Kidney (tissue), 14 donors: ENCODE measurements around the gene BPIFA3. TPM values are rescaled to one million over a fixed set of nuclear protein-coding genes. Genes with fewer than 3 reads are reported as not detected.

Experiments
- DNase-seq, 5 donors: peaks; one replicate each; pipeline ENCODE4 v3.0.0-alpha.2; 2013 to 2020
- FAIRE-seq: peaks from 2 replicates; lab custom pipeline; 2012; peaks lifted over from hg19 to GRCh38; lab: Jason Lieb, UNC
- H3K27ac ChIP-seq, 2 donors: one replicate each; pipeline ENCODE4 v1.7.0; 2013; ENCODE audit warnings: low read depth in 2 of 2, low read length in 2 of 2, inconsistent platforms in 1 of 2
- H3K27me3 ChIP-seq: one replicate; pipeline ENCODE4 v1.7.1; 2013; ENCODE audit warnings: low read length, inconsistent platforms; ENCODE audit not compliant: control insufficient read depth, insufficient read depth
- H3K36me3 ChIP-seq, 3 donors: one replicate each; pipeline versions ENCODE4 v1.7.0 to v1.7.1; 2013; ENCODE audit warnings: low read length in 3 of 3, control low read depth in 1 of 3, inconsistent platforms in 1 of 3; ENCODE audit not compliant: insufficient read depth in 3 of 3, control insufficient read depth in 2 of 3
- H3K4me1 ChIP-seq, 3 donors: one replicate each; pipeline versions ENCODE4 v1.7.0 to v1.7.1; 2013; ENCODE audit warnings: low read length in 3 of 3, inconsistent platforms in 1 of 3, low read depth in 1 of 3; ENCODE audit not compliant: control insufficient read depth in 2 of 3, insufficient read depth in 2 of 3
- H3K4me3 ChIP-seq, 3 donors: one replicate each; pipeline versions ENCODE4 v1.7.0 to v1.8.1; 2013; ENCODE audit warnings: low read length in 3 of 3, control low read depth in 1 of 3, inconsistent platforms in 1 of 3
- H3K9ac ChIP-seq, 3 donors: one replicate each; pipeline versions ENCODE4 v1.7.0 to v1.7.1; 2013; ENCODE audit warnings: low read length in 3 of 3, control low read depth in 1 of 3, inconsistent platforms in 1 of 3
- H3K9me3 ChIP-seq, 3 donors: one replicate each; pipeline versions ENCODE4 v1.7.0 to v1.7.1; 2013; ENCODE audit warnings: low read length in 3 of 3, control low read depth in 1 of 3, inconsistent platforms in 1 of 3; ENCODE audit not compliant: control insufficient read depth in 2 of 3, insufficient read depth in 1 of 3
- CTCF ChIP-seq: IDR thresholded peaks from 3 replicates; pipeline ENCODE4 v1.5.1; 2012; ENCODE audit warnings: mild to moderate bottlenecking, moderate library complexity, borderline replicate concordance; ENCODE audit not compliant: insufficient read depth; ENCODE audit errors: extremely low read depth
- intact Hi-C: fragments of 100-400 bp; cut with DNase I; formaldehyde crosslinking; loops from one replicate; pipeline ENCODE4 v1.11.1; 2022
- polyA plus RNA-seq: library from polyadenylated mRNA; stranded (reverse); fragments of 350-450 nt; fragmentation: Illumina TruSeq; extraction: RNeasy Lipid Tissue Mini Kit (QIAGEN cat#74804); gene quantifications from one replicate; pipeline ENCODE4 v1.2.3, GENCODE V29; 2014; ENCODE audit warnings: low read depth, low replicate concordance; ENCODE audit not compliant: insufficient read depth
- total RNA-seq: library from RNA; stranded (reverse); fragmentation: NEBNext Ultra II Directional; extraction: Animal tissue kit (Norgen Biotek cat#: 25700); gene quantifications from one replicate; pipeline ENCODE4 v1.2.1, GENCODE V29; 2021
- donor health status: control.
- donor health status: control.
- donor health status: control.
- donor health status: control.
- donor health status: control.
- donor health status: DM: yes; HTN: yes; CAD: no.
- donor health status: Normal renal cell carcinoma (clear cell type).

BPIFA3 gene
- total and polyA plus RNA-seq, 2 donors from 2014 or later = not detected

- no peaks in the 10 kb centered on the region for H3K9me3 ChIP-seq
- DNase-seq (no peak), FAIRE-seq (no peak)
- no peak overlapping the region for H3K27ac ChIP-seq
- H3K4me1 ChIP-seq = no peaks in the 10 kb centered on the region
- H3K4me3 ChIP-seq = no peak overlapping the region
- no peaks in the 10 kb centered on the region for H3K36me3 ChIP-seq
- H3K27me3 ChIP-seq = no peaks in the 10 kb centered on the region
- no peak overlapping the region for H3K9ac ChIP-seq
- TF ChIP-seq CTCF = no peak
- intact Hi-C loops = no loop called here
Measured at GRCh38 chr20:33272155-33272873, 55.2 kb downstream of the BPIFA3 start.

- Histone ChIP-seq H3K4me1 (peaks cover 0 to 6% (median 0%) of the 10 kb centered on the region in 3 donors), H3K4me3 (no peak overlapping the region), H3K27me3 (no peaks in the 10 kb centered on the region), H3K9me3 (no peaks in the 10 kb centered on the region), H3K36me3 (no peaks in the 10 kb centered on the region), H3K9ac (no peak overlapping the region), H3K27ac (no peak overlapping the region)
- FAIRE-seq (no peak), DNase-seq (peak in 1 of 5 donors; percentile 4)
- no peak for TF ChIP-seq CTCF
- intact Hi-C loops = no loop called here
Measured at GRCh38 chr20:33273117-33273851, 56.1 kb downstream of the BPIFA3 start.

GRCh38 chr20:33275215-33275614 lies 58.1 kb downstream of the BPIFA3 start:
- DNase-seq (peak in 1 of 5 donors; percentile 3), FAIRE-seq (no peak)
- H3K27ac ChIP-seq = no peak overlapping the region
- no peaks in the 10 kb centered on the region for H3K27me3 ChIP-seq
- TF ChIP-seq CTCF = no peak
- H3K36me3 ChIP-seq = no peaks in the 10 kb centered on the region
- H3K9ac ChIP-seq = no peak overlapping the region
- no peak overlapping the region for H3K4me3 ChIP-seq
- no peaks in the 10 kb centered on the region for H3K9me3 ChIP-seq
- H3K4me1 ChIP-seq = peaks cover 0 to 6% (median 0%) of the 10 kb centered on the region in 3 donors
- intact Hi-C loops = no loop called here
